ENCODE measurements around the gene OLFM2.

DNA sequence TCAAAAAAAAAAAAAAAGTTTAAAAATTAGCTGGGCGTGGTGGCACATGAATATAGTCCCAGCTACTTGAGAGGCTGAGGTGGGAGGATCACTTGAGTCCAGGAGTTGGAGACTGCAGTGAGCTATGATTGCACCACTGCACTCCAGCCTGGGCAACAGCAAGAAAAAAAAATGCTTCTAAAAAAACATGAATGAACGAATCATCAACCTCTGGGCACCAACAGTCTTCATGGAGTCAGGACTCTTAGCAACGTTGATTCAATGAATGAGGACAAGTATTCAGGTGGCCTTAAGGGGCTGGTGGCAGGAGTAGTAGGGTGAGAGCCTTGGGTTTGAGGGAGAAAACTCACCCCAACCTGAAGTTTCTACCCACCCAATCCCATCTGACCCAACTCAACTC is 20.6 kb upstream of the OLFM2 start:
- TF ChIP-seq, protein P1, sequence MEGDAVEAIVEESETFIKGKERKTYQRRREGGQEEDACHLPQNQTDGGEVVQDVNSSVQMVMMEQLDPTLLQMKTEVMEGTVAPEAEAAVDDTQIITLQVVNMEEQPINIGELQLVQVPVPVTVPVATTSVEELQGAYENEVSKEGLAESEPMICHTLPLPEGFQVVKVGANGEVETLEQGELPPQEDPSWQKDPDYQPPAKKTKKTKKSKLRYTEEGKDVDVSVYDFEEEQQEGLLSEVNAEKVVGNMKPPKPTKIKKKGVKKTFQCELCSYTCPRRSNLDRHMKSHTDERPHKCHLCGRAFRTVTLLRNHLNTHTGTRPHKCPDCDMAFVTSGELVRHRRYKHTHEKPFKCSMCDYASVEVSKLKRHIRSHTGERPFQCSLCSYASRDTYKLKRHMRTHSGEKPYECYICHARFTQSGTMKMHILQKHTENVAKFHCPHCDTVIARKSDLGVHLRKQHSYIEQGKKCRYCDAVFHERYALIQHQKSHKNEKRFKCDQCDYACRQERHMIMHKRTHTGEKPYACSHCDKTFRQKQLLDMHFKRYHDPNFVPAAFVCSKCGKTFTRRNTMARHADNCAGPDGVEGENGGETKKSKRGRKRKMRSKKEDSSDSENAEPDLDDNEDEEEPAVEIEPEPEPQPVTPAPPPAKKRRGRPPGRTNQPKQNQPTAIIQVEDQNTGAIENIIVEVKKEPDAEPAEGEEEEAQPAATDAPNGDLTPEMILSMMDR (IDR thresholded peaks at IDR 0.05 in 4 of 5, conservative IDR thresholded peaks at IDR 0.05 in 1 of 5): no peak
- no peak for TF ChIP-seq POLR2A (IDR thresholded peaks at IDR 0.05)
